ENCODE data around the gene LZTS2.
A peak's percentile ranks its signal among the peaks of the same experiment; 100 is the strongest.

The LZTS2 gene

GRCh38 chr10:101010329-101010728, 10.7 kb downstream of the LZTS2 start:
- H3K27ac ChIP-seq = no peak overlapping the region
- no peak overlapping the region for H3K4me3 ChIP-seq

GRCh38 chr10:101011517-101012423, 12.2 kb downstream of the LZTS2 start:
- no peak overlapping the region for H3K4me3 ChIP-seq
- peak overlapping the region in 5 of 21 experiments; percentile 5 to 39 (median 29) for H3K27ac ChIP-seq

GRCh38 chr10:101012525-101013364, 13.1 kb downstream of the LZTS2 start:
- H3K27ac ChIP-seq = peak overlapping the region in 6 of 21 experiments; percentile 17 to 39 (median 25)
- H3K4me3 ChIP-seq = no peak overlapping the region

GRCh38 chr10:101013365-101013825, 13.8 kb downstream of the LZTS2 start:
- Histone ChIP-seq H3K4me3 (no peak overlapping the region), H3K27ac (peak overlapping the region in 1 of 21 experiments; percentile 3)

- Histone ChIP-seq H3K27ac (no peak overlapping the region), H3K4me3 (no peak overlapping the region)
Observed at GRCh38 chr10:101014230-101014884, 14.7 kb downstream of the LZTS2 start.

- Histone ChIP-seq H3K27ac (no peak overlapping the region), H3K4me3 (no peak overlapping the region)
Observed at GRCh38 chr10:101014966-101015581, 15.5 kb downstream of the LZTS2 start.

GRCh38 chr10:101015582-101015973, 16.0 kb downstream of the LZTS2 start:
- H3K27ac ChIP-seq = no peak overlapping the region
- no peak overlapping the region for H3K4me3 ChIP-seq

- no peak overlapping the region for H3K4me3 ChIP-seq
- no peak overlapping the region for H3K27ac ChIP-seq
Observed at GRCh38 chr10:101016814-101017213, 17.2 kb downstream of the LZTS2 start.

- Histone ChIP-seq H3K27ac (no peak overlapping the region), H3K4me3 (no peak overlapping the region)
Observed at GRCh38 chr10:101018118-101018599, 18.6 kb downstream of the LZTS2 start.

GRCh38 chr10:101018600-101019439, 19.2 kb downstream of the LZTS2 start:
- Histone ChIP-seq H3K4me3 (no peak overlapping the region), H3K27ac (no peak overlapping the region)

GRCh38 chr10:101019440-101019703, 19.8 kb downstream of the LZTS2 start:
- Histone ChIP-seq H3K27ac (no peak overlapping the region), H3K4me3 (no peak overlapping the region)

- H3K4me3 ChIP-seq = no peak overlapping the region
- no peak overlapping the region for H3K27ac ChIP-seq
Observed at GRCh38 chr10:101020427-101021075, 20.9 kb downstream of the LZTS2 start.

- H3K27ac ChIP-seq = no peak overlapping the region
- no peak overlapping the region for H3K4me3 ChIP-seq
Observed at GRCh38 chr10:101021239-101021638, 21.6 kb downstream of the LZTS2 start.

GRCh38 chr10:101021692-101022251, 22.2 kb downstream of the LZTS2 start:
- no peak overlapping the region for H3K4me3 ChIP-seq
- no peak overlapping the region for H3K27ac ChIP-seq

- Histone ChIP-seq H3K4me3 (no peak overlapping the region), H3K27ac (no peak overlapping the region)
Observed at GRCh38 chr10:101022967-101023705, 23.5 kb downstream of the LZTS2 start.

- no peak overlapping the region for H3K4me3 ChIP-seq
- H3K27ac ChIP-seq = no peak overlapping the region
Observed at GRCh38 chr10:101027106-101027720, 27.6 kb downstream of the LZTS2 start.

Data from skin epidermis (tissue), 12 donors.